Panc1 (cell line): Measurements from ENCODE around the gene SUPT3H. TPM values are rescaled to one million over a fixed set of nuclear protein-coding genes. Genes with fewer than 3 reads are reported as not detected.
"Not testable (repeated sequence)": the region's sequence is repeated elsewhere in the genome, so short reads cannot be mapped to it uniquely, and the experiment has no call there.

ENCODE experiments used
- ATAC-seq: fragments of 200-7000 bp; cut with Tn5 transposase; 2 replicates; pipeline ENCODE4 v1.9.1; 2020; ENCODE audit warnings: mild to moderate bottlenecking, moderate library complexity
- BruUV-seq: library from RNA; stranded (reverse); fragments of 400-500 nt; replicated peaks from 2 replicates; lab custom pipeline; 2021; lab: Mats Ljungman, UMichigan
- CTCF ChIA-PET: fragments of 300-600 bp; sonication (Branson Sonifier 250); formaldehyde crosslinking; loops from one replicate; lab custom pipeline; 2022; ENCODE audit warnings: antibody characterized with exemption; lab: Charles Lee
- POLR2A ChIA-PET: fragments of 300-600 bp; sonication (Branson Sonifier 250); formaldehyde crosslinking; loops from one replicate; lab custom pipeline; 2022; ENCODE audit warnings: antibody characterized with exemption; lab: Charles Lee
- DNase-seq: peaks from one replicate; pipeline ENCODE4 v3.0.0-alpha.2; 2010; ENCODE audit warnings: low read depth, low spot score
- H3K27ac ChIP-seq: 2 replicates; pipeline ENCODE4 v1.5.1; 2011; ENCODE audit warnings: mild to moderate bottlenecking, low read length, inconsistent platforms
- H3K27me3 ChIP-seq: fragments of 200-500 bp; sonication (Bioruptor generic); 2 replicates; pipeline ENCODE4 v1.6.0; 2014; ENCODE audit warnings: low read length, inconsistent platforms; ENCODE audit not compliant: control insufficient read depth, insufficient read depth
- H3K36me3 ChIP-seq: fragments of 200-500 bp; sonication (Bioruptor generic); 2 replicates; pipeline ENCODE4 v1.5.1; 2014; ENCODE audit warnings: inconsistent platforms, mild to moderate bottlenecking, low read length, moderate library complexity; ENCODE audit not compliant: control insufficient read depth, insufficient read depth
- H3K4me1 ChIP-seq: 2 replicates; pipeline ENCODE4 v1.5.1; 2011; ENCODE audit warnings: inconsistent platforms, mild to moderate bottlenecking, low read length, moderate library complexity; ENCODE audit not compliant: control insufficient read depth, insufficient read depth
- H3K4me3 ChIP-seq, 2 experiments: 2 replicates each; pipeline ENCODE4 v1.5.1; 2011 to 2012; ENCODE audit warnings: low read depth in 2 of 2, low read length in 2 of 2, mild to moderate bottlenecking in 2 of 2, inconsistent platforms in 1 of 2, moderate library complexity in 1 of 2
- H3K9me3 ChIP-seq: fragments of 200-500 bp; sonication (Bioruptor generic); 2 replicates; pipeline ENCODE4 v1.5.1; 2014; ENCODE audit warnings: low read depth, mild to moderate bottlenecking, inconsistent platforms, low read length, moderate library complexity; ENCODE audit not compliant: control insufficient read depth, insufficient read depth
- CTCF ChIP-seq: fragments of 450-650 bp; IDR thresholded peaks from 2 replicates; pipeline ENCODE4 v1.5.1; 2017; ENCODE audit warnings: mild to moderate bottlenecking
- POLR2AphosphoS5 ChIP-seq: IDR thresholded peaks from 2 replicates; pipeline ENCODE4 v1.6.1; 2012; ENCODE audit warnings: mild to moderate bottlenecking, low read depth, low read length, moderate library complexity
- REST ChIP-seq, 2 experiments: IDR thresholded peaks; 2 replicates each; pipeline ENCODE4 v1.6.1; 2011 to 2012; ENCODE audit warnings: low read depth in 2 of 2, control low read depth in 1 of 2, low read length in 1 of 2, mild to moderate bottlenecking in 1 of 2, moderate library complexity in 1 of 2; ENCODE audit not compliant: insufficient read depth in 1 of 2
- SIN3A ChIP-seq: IDR thresholded peaks from 2 replicates; pipeline ENCODE4 v1.6.1; 2012; ENCODE audit warnings: low read depth, mild to moderate bottlenecking, low read length, moderate library complexity, borderline replicate concordance; ENCODE audit not compliant: insufficient read depth
- TCF7L2 ChIP-seq: IDR thresholded peaks from 2 replicates; pipeline ENCODE4 v1.6.1; 2011; ENCODE audit warnings: mild to moderate bottlenecking, low read depth, low read length, inconsistent platforms
- in situ Hi-C: cut with HindIII; loops from 2 replicates; pipeline ENCODE4 v1.10.0; 2016; ENCODE audit warnings: low sequenced_read_pairs, low pct_unique_long_range_greater_than_20kb
- intact Hi-C: fragments of 100-400 bp; cut with micrococcal nuclease; formaldehyde crosslinking; loops from one replicate; pipeline ENCODE4 v1.10.0; 2022; ENCODE audit not compliant: unreplicated experiment
- total RNA-seq: library from RNA; stranded (reverse); gene quantifications from one replicate; pipeline ENCODE4 v1.2.1, GENCODE V29; 2021; ENCODE audit not compliant: unreplicated experiment

The SUPT3H gene
- total RNA-seq, 1 experiment from 2014 or later = 11.0 TPM

GRCh38 chr6:44896701-44897100, 481.0 kb downstream of the SUPT3H start:
- BruUV-seq = no TSS peak
- H3K27ac ChIP-seq = no peak overlapping the region
- ChIA-PET CTCF (no interaction called here), POLR2A (no interaction called here)
- TF ChIP-seq REST (IDR thresholded peaks at IDR 0.05; ENCODE audit: insufficient read depth in 1 of 2, low read depth in 2 of 2, low read length in 1 of 2) = no peak
- TF ChIP-seq POLR2AphosphoS5 = no peak
- no peak for TF ChIP-seq CTCF
- TF ChIP-seq TCF7L2 = no peak
- no peak for TF ChIP-seq SIN3A
- in situ Hi-C loops (no loop called here), intact Hi-C loops (no loop called here)
- no peaks in the 10 kb centered on the region for H3K4me1 ChIP-seq
- no peaks in the 10 kb centered on the region for H3K27me3 ChIP-seq
- H3K9me3 ChIP-seq = no peaks in the 10 kb centered on the region
- ATAC-seq (no peak), DNase-seq (no peak)
- H3K36me3 ChIP-seq = no peaks in the 10 kb centered on the region
- no peak overlapping the region for H3K4me3 ChIP-seq

- no peak overlapping the region for H3K27ac ChIP-seq
- in situ Hi-C loops = no loop called here
- H3K4me3 ChIP-seq = no peak overlapping the region
- intact Hi-C loops = no loop called here
- POLR2A ChIA-PET = no interaction called here
- BruUV-seq = no TSS peak
- H3K9me3 ChIP-seq = no peaks in the 10 kb centered on the region
- H3K4me1 ChIP-seq = no peaks in the 10 kb centered on the region
- H3K36me3 ChIP-seq = no peaks in the 10 kb centered on the region
- DNase-seq (no peak), ATAC-seq (no peak)
- no peaks in the 10 kb centered on the region for H3K27me3 ChIP-seq
- TF ChIP-seq TCF7L2 (no peak), REST (IDR thresholded peaks at IDR 0.05; ENCODE audit: insufficient read depth in 1 of 2, low read depth in 2 of 2, low read length in 1 of 2) (no peak), POLR2AphosphoS5 (no peak), CTCF (no peak), SIN3A (no peak)
- CTCF ChIA-PET = no interaction called here
Observed at GRCh38 chr6:44892579-44892978, 485.2 kb downstream of the SUPT3H start.

- H3K27ac ChIP-seq, H3K4me1 ChIP-seq, BruUV-seq, in situ Hi-C loops, H3K4me3 ChIP-seq, H3K36me3 ChIP-seq, DNase-seq, POLR2A ChIA-PET, intact Hi-C loops, ATAC-seq, H3K9me3 ChIP-seq, H3K27me3 ChIP-seq: not testable (repeated sequence)
- CTCF ChIA-PET = interaction anchor here (0.6 kb wide), 1 partner anchor 1046 kb away, joined by 4 read pairs; no protein-coding TSS in a partner anchor
Observed at GRCh38 chr6:44879071-44879470, 498.7 kb downstream of the SUPT3H start.

- CTCF ChIA-PET, BruUV-seq, intact Hi-C loops, ATAC-seq, H3K27ac ChIP-seq, DNase-seq, H3K36me3 ChIP-seq, in situ Hi-C loops, H3K4me1 ChIP-seq, H3K27me3 ChIP-seq, POLR2A ChIA-PET, H3K4me3 ChIP-seq, H3K9me3 ChIP-seq: not testable (repeated sequence)
Observed at GRCh38 chr6:44876638-44877037, 501.1 kb downstream of the SUPT3H start.
